ENCODE results near the gene CACNA1C. TPM values are rescaled to one million over a fixed set of nuclear protein-coding genes. Genes with fewer than 3 reads are reported as not detected.

CACNA1C gene
- total RNA-seq, 4 donors from 2014 or later: 2.0 to 4.2 (median 2.5) TPM

DNA sequence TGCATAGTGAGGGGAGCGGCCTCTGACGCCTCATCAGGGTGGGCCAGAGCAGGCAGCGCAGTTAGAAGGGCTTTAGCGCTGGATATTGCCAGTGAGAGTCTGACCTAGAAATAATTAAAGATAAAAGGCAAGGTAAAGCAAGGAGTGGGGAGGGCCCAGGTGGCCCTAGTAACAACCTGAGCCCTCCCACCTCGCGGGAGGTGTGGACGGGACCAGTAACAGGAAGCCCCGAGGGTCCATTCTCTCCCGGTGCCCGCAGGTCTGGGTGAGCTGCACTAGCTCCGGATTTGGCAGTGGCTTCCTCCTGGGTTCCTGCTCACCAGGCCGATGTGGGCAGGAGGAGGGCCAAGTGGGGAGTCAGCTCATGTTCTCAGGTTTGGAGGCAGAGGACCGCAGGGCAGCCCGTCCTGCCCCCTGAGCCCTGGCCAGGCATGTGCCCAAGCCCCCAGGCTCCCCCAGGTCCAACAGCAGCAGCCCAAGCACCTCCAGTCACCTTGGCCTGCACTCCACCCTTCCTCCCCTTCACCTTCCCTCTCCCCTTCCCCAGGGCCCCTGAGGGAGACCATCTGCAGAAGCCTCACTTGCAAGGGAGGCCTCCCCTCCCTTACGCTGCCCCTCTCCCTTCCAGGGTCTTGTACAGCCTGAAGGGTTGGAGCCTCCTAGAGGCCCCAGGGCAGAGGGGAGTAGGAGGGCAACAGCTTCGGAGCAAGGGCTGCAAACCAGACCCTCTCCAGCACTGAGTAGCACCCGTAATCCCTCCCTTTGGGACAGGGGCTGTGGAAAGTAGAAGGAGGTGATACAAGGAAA is 597.7 kb downstream of the CACNA1C start:
- DNase-seq: no peak
- WGBS, 2 donors: 73 to 80% methylated on average over 14 to 17 of the region's 17 CpGs
- Histone ChIP-seq H3K4me1 (no peaks in the 10 kb centered on the region), H3K27ac (no peak overlapping the region), H3K9me3 (no peaks in the 10 kb centered on the region), H3K36me3 (no peaks in the 10 kb centered on the region), H3K27me3 (no peaks in the 10 kb centered on the region), H3K4me3 (replicated peaks in 1 of 3) (no peak overlapping the region)
- no peak for TF ChIP-seq POLR2A (IDR thresholded peaks at IDR 0.05)
- TF ChIP-seq, protein P1, sequence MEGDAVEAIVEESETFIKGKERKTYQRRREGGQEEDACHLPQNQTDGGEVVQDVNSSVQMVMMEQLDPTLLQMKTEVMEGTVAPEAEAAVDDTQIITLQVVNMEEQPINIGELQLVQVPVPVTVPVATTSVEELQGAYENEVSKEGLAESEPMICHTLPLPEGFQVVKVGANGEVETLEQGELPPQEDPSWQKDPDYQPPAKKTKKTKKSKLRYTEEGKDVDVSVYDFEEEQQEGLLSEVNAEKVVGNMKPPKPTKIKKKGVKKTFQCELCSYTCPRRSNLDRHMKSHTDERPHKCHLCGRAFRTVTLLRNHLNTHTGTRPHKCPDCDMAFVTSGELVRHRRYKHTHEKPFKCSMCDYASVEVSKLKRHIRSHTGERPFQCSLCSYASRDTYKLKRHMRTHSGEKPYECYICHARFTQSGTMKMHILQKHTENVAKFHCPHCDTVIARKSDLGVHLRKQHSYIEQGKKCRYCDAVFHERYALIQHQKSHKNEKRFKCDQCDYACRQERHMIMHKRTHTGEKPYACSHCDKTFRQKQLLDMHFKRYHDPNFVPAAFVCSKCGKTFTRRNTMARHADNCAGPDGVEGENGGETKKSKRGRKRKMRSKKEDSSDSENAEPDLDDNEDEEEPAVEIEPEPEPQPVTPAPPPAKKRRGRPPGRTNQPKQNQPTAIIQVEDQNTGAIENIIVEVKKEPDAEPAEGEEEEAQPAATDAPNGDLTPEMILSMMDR (IDR thresholded peaks at IDR 0.05): no peak
- intact Hi-C loops (cut with DNase I): no loop called here

- Histone ChIP-seq H3K4me1 (no peaks in the 10 kb centered on the region), H3K27me3 (no peaks in the 10 kb centered on the region), H3K27ac (no peak overlapping the region), H3K9me3 (no peaks in the 10 kb centered on the region), H3K4me3 (replicated peaks in 1 of 3) (no peak overlapping the region), H3K36me3 (no peaks in the 10 kb centered on the region)
- no peak for DNase-seq
- intact Hi-C loops (cut with DNase I): no loop called here
- no peak for TF ChIP-seq POLR2A (IDR thresholded peaks at IDR 0.05)
- TF ChIP-seq, protein P1 (IDR thresholded peaks at IDR 0.05): no peak
- 81 to 87% methylated on average over 27 to 32 of the region's 32 CpGs for WGBS, 2 donors
Measured at GRCh38 chr12:2651068-2651965, 598.5 kb downstream of the CACNA1C start.

DNA sequence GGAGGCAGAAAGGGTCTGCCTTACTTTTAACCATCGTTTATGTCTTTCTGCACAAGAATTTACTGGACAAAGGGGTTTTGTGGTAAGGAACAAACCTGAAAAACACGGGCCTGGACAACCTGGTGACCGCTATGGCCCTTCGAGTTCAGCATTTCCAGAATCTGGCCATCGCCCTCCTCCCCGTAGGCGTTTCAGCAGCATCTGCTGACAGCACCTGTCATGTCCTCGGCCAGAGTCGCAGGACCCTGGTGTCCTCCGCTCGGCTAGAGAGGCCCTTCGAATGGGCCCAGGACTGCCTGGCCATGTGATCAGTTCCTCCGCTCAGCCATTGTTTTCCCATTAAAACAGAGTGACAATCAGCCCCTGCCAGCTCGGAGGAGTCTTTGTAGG is 599.2 kb downstream of the CACNA1C start:
- DNase-seq: no peak
- TF ChIP-seq, protein P1 (IDR thresholded peaks at IDR 0.05): no peak
- TF ChIP-seq POLR2A (IDR thresholded peaks at IDR 0.05): no peak
- Histone ChIP-seq H3K9me3 (no peaks in the 10 kb centered on the region), H3K27ac (no peak overlapping the region), H3K4me3 (replicated peaks in 1 of 3) (no peak overlapping the region), H3K27me3 (no peaks in the 10 kb centered on the region), H3K36me3 (no peaks in the 10 kb centered on the region), H3K4me1 (no peaks in the 10 kb centered on the region)
- intact Hi-C loops (cut with DNase I): no loop called here
- WGBS, 2 donors: 94 to 95% methylated on average over 13 to 14 of the region's 14 CpGs

GRCh38 chr12:2652401-2653081 is 599.8 kb downstream of the CACNA1C start:
- H3K4me3 ChIP-seq (replicated peaks in 1 of 3): no peak overlapping the region
- no peaks in the 10 kb centered on the region for H3K9me3 ChIP-seq
- no peaks in the 10 kb centered on the region for H3K4me1 ChIP-seq
- TF ChIP-seq, protein P1 (IDR thresholded peaks at IDR 0.05): no peak
- no peak for TF ChIP-seq POLR2A (IDR thresholded peaks at IDR 0.05)
- intact Hi-C loops (cut with DNase I): no loop called here
- H3K27me3 ChIP-seq: no peaks in the 10 kb centered on the region
- no peak overlapping the region for H3K27ac ChIP-seq
- WGBS, 2 donors: 82 to 83% methylated on average over 14 to 23 of the region's 33 CpGs
- no peak for DNase-seq
- H3K36me3 ChIP-seq: no peaks in the 10 kb centered on the region
